ENCODE results near the gene GRB14. TPM values are rescaled to one million over a fixed set of nuclear protein-coding genes. Genes with fewer than 3 reads are reported as not detected.
"Not testable (repeated sequence)": the region's sequence is repeated elsewhere in the genome, so short reads cannot be mapped to it uniquely, and the experiment has no call there.

Gene GRB14
- total RNA-seq, 1 donor from 2014 or later, result 2.7 TPM

DNA sequence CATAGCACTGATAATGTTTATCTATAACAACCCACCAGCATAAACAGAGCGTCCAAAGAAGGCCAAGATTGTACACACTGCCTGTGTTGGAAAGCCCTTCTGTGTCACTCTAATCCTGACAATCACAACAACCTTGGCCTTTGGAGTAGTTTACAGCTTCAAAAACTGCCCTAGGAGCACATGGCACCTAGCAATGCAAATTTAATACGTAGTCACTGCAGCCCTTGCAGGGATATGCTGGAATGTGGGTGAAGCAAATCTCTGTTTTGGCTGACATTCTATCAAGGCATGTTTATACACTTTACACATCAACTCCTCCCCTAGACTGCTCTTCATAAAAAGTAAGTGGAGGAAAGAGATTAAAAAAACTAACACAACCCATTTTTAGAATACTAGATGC is 66.8 kb downstream of the GRB14 start:
- no peak for DNase-seq (ENCODE audit: extremely low spot score in 2 of 2)
- Histone ChIP-seq H3K27me3 (no peaks in the 10 kb centered on the region), H3K9me3 (no peaks in the 10 kb centered on the region), H3K36me3 (no peaks in the 10 kb centered on the region), H3K27ac (no peak overlapping the region), H3K4me1 (no peaks in the 10 kb centered on the region), H3K4me3 (no peak overlapping the region)
- no peak for TF ChIP-seq POLR2A (IDR thresholded peaks at IDR 0.05)
- TF ChIP-seq, protein P1, sequence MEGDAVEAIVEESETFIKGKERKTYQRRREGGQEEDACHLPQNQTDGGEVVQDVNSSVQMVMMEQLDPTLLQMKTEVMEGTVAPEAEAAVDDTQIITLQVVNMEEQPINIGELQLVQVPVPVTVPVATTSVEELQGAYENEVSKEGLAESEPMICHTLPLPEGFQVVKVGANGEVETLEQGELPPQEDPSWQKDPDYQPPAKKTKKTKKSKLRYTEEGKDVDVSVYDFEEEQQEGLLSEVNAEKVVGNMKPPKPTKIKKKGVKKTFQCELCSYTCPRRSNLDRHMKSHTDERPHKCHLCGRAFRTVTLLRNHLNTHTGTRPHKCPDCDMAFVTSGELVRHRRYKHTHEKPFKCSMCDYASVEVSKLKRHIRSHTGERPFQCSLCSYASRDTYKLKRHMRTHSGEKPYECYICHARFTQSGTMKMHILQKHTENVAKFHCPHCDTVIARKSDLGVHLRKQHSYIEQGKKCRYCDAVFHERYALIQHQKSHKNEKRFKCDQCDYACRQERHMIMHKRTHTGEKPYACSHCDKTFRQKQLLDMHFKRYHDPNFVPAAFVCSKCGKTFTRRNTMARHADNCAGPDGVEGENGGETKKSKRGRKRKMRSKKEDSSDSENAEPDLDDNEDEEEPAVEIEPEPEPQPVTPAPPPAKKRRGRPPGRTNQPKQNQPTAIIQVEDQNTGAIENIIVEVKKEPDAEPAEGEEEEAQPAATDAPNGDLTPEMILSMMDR (IDR thresholded peaks at IDR 0.05), result no peak
- TF ChIP-seq POLR2AphosphoS5 (IDR thresholded peaks at IDR 0.05; ENCODE audit: insufficient read depth in 1 of 2, low read depth in 1 of 2), result no peak
- intact Hi-C loops (cut with DNase I), result no loop called here

DNA sequence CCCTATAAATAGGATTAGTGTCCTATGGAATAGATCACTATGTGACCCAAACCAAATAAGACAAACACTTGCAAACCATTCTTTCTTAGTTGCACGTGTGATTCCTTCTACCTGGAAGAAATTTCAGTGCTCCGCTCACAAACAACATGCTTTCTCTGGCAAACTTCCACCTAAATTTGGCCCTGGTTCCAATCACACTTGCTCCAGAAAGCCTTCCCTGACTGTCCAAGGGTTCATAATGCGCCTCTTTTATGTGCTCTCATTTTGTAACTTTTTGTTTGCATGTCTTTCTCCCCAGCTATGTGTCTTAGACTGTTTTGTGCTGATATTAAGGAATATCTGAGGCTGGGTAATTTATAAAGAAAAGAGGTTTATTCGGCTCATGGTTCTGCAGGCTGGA is 69.8 kb downstream of the GRB14 start:
- no peaks in the 10 kb centered on the region for H3K4me1 ChIP-seq
- H3K9me3 ChIP-seq, result no peaks in the 10 kb centered on the region
- intact Hi-C loops (cut with DNase I), result no loop called here
- H3K4me3 ChIP-seq, result no peak overlapping the region
- H3K27ac ChIP-seq, result no peak overlapping the region
- no peaks in the 10 kb centered on the region for H3K27me3 ChIP-seq
- no peak for TF ChIP-seq POLR2A (IDR thresholded peaks at IDR 0.05)
- TF ChIP-seq POLR2AphosphoS5 (IDR thresholded peaks at IDR 0.05; ENCODE audit: insufficient read depth in 1 of 2, low read depth in 1 of 2), result no peak
- DNase-seq (ENCODE audit: extremely low spot score in 2 of 2), result no peak
- no peaks in the 10 kb centered on the region for H3K36me3 ChIP-seq

DNA sequence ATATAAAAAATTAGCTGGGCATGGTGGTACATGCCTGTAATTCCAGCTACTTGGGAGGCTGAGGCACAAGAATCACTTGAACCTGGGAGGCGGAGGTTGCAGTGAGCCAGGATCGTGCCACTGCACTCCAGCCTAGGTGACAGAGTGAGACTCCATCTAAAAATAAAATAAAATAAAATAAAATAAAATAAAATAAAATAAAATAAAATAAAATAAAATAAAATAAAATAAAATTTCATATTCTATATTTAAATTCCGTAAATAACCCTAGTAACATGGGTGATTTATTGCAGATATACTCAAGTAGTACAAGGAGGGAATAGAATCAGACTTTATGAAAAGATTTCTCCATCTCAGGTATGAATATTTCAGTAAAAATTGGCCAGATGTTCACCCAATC is 71.6 kb downstream of the GRB14 start:
- DNase-seq (ENCODE audit: extremely low spot score in 2 of 2); H3K36me3 ChIP-seq; H3K9me3 ChIP-seq; intact Hi-C loops (cut with DNase I); H3K27me3 ChIP-seq; H3K4me1 ChIP-seq; H3K27ac ChIP-seq; H3K4me3 ChIP-seq: not testable (repeated sequence)

DNA sequence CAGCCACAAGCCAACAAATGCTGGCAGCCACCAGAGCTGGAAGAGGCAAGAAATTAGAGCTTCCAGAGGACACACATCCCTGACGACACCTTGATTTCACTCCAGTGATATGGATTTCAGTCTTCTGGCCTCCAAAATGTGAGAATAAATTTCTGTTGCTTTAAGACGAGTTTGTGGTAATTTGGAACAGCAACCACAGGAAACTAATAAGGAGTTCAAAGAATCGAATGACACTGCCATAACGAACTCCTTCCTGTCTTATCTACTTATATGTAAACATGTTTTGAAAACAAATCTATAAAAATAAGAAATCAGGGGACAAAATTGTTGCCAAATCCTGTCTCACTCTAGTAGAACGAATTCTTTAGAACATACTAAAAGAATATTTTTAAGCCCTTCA is 75.8 kb downstream of the GRB14 start:
- no peaks in the 10 kb centered on the region for H3K27me3 ChIP-seq
- no peaks in the 10 kb centered on the region for H3K9me3 ChIP-seq
- TF ChIP-seq, protein P1 (IDR thresholded peaks at IDR 0.05), result no peak
- no peak for TF ChIP-seq POLR2A (IDR thresholded peaks at IDR 0.05)
- TF ChIP-seq POLR2AphosphoS5 (IDR thresholded peaks at IDR 0.05; ENCODE audit: insufficient read depth in 1 of 2, low read depth in 1 of 2), result no peak
- H3K27ac ChIP-seq, result no peak overlapping the region
- intact Hi-C loops (cut with DNase I), result no loop called here
- H3K4me1 ChIP-seq, result no peaks in the 10 kb centered on the region
- no peak for DNase-seq (ENCODE audit: extremely low spot score in 2 of 2)
- no peaks in the 10 kb centered on the region for H3K36me3 ChIP-seq
- no peak overlapping the region for H3K4me3 ChIP-seq

DNA sequence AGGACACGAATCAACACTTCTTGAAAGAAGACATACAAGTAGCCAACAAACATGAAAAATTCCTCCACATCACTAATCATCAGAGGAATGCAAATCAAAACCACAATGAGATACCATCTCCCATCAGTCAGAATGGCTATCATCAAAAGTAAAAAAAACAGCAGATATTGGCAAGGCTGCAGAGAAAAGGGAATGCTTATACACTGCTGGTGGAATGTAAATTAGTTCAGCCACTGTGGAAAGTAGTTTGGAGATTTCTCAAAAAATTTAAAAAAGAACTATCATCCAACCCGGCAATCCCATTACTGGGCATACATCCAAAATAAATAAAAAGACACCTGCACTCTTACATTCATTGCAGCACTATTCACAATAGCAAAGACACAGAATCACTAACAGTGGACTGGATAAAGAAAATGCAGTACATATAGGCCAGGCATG is 78.7 kb downstream of the GRB14 start:
- Histone ChIP-seq H3K27ac (no peak overlapping the region), H3K36me3 (no peaks in the 10 kb centered on the region), H3K9me3 (no peaks in the 10 kb centered on the region), H3K27me3 (no peaks in the 10 kb centered on the region), H3K4me1 (no peaks in the 10 kb centered on the region), H3K4me3 (no peak overlapping the region)
- DNase-seq (ENCODE audit: extremely low spot score in 2 of 2), result no peak
- intact Hi-C loops (cut with DNase I), result no loop called here
- TF ChIP-seq, protein P1 (IDR thresholded peaks at IDR 0.05), result no peak
- TF ChIP-seq POLR2AphosphoS5 (IDR thresholded peaks at IDR 0.05; ENCODE audit: insufficient read depth in 1 of 2, low read depth in 1 of 2) (no peak), POLR2A (IDR thresholded peaks at IDR 0.05) (no peak)

DNA sequence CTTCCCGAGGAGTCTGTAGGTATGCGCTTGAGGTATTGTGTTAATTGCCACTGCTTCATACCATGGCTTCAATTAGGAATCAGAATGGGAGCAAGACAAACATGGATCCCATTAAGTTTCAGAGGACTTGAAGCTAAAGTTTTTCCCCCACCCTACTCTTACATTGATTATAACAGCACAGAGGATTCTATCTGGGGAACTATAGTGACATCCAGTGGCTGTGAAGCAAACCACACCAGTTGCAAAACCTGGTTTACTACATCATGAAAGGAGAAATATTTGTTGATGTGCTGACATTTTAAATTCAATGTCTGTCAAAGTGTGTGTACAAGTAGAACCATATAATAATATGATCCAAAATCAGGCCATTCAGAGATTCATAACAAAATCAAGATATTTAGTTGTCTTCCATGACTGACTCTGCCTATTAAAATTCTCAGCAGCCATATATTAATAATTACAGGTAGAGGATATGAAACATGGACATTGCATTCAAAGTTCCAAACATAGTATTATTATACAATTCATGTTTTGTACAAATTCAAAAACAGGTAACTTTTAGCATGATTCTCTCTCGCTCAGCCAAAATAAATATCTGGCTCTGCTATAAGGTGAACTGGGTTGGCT is 82.9 kb downstream of the GRB14 start:
- no peaks in the 10 kb centered on the region for H3K9me3 ChIP-seq
- no peak overlapping the region for H3K27ac ChIP-seq
- H3K27me3 ChIP-seq, result no peaks in the 10 kb centered on the region
- TF ChIP-seq, protein P1 (IDR thresholded peaks at IDR 0.05), result no peak
- TF ChIP-seq POLR2AphosphoS5 (IDR thresholded peaks at IDR 0.05; ENCODE audit: insufficient read depth in 1 of 2, low read depth in 1 of 2), result no peak
- TF ChIP-seq POLR2A (IDR thresholded peaks at IDR 0.05), result no peak
- no peaks in the 10 kb centered on the region for H3K4me1 ChIP-seq
- no peak overlapping the region for H3K4me3 ChIP-seq
- intact Hi-C loops (cut with DNase I), result no loop called here
- DNase-seq (ENCODE audit: extremely low spot score in 2 of 2), result no peak
- no peaks in the 10 kb centered on the region for H3K36me3 ChIP-seq

All from vagina (tissue), 2 donors.